GM19397 (cell line): ENCODE data around the gene SRCIN1.

Source experiments
- ATAC-seq: cut with Tn5 transposase; IDR thresholded peaks from one replicate; pipeline ENCODE4 v1.9.1; 2021; ENCODE audit warnings: mild to moderate bottlenecking, moderate library complexity; ENCODE audit not compliant: unreplicated experiment

SRCIN1 gene

DNA sequence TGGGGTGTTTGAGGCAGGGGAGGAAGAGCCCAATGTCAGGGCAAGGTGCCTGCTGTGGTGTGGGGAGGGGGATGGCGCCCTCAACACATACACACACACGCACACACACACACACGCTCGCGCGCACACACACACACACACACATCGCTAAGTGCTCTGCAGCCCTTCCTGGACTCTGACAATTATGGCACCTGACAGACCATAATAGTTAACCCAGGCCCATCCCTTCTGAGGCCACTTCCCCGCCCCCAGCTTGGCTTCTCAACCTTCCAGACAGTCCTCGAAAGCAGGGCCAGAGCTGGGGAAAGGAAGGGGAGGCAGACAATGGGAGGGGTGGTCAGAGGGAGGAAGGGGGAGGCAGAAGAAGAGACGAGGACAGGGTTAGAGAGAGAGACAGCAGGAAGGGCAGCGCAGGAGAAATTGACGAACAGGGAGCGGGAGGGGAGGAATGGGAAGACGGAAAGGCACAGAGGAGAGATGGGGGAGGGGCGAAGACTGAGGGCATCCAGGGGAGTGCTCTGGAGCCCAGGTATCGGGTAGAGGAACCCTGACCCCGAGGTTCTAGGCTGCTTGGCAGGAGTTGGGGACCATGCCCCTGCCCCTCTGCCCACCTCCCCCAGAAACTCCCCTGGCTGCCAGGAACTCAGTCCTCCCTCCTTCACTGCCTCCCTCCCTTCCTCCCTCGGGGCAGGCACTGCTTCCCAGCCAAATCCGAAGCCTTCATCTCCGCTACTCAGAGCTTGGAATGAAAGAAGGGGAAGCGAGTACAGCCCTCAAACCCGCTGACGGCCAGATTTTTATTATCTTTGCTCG lies 4.0 kb downstream of the SRCIN1 start:
- no peak for ATAC-seq

DNA sequence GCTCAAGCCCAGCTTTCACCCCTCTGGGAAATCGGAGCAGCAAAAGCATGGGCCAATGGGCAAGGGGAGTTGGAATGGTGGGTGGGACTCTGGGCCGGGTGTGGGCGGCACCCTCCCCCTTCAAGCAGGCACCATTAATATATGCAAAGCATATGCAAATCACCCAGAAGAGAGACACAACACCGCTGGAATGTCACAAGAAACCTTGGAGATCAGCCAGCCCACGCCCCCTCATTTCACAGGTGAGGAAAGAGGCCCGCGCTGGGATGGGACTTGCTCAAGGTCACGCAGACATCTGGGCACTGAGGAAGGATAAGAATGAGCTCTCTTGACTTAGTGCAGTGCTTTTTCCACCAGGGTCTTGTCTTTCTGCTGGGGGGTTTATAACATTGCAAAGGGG lies 4.8 kb downstream of the SRCIN1 start:
- no peak for ATAC-seq

DNA sequence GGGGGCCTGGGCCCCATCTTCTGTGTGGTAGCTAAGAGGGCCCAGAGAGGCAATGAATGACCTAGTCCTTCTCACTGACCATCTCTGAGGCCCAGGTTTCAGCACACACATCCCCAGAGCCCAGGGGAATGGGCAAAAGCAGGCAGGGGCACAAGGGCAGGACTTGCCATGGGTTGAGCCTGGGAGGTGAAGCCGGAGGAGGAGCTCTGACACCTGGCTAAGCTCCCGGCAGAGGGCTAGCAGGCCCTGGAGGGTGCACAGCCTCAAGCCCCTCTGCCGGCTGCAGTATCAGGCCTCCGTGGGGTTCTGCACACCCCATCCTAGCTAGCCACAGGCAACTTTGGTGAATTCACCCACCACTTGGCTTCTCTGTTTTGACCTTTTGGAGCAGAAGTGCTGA lies 5.3 kb downstream of the SRCIN1 start:
- no peak for ATAC-seq

DNA sequence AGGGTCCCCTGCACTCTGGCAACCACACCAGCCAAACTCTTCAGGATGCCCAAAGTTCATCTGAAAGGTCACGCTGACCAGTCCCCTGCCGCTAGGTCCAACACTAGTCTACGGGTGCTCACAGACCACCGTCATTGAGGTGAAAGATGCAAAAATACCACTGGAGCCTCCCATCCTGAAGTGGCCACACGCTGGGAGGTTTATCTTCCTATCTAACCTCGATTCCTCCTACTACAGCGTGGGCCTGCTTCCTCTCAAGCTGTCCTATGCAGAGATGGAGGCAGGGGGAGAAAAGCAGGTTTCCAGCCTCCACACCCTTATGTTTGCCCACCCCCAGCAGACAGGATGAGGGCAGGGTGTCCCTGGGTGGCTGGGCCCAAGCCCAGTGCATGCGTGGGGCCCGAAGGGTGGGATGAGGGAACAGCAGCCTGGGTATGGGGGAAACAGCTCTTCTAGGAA lies 6.3 kb downstream of the SRCIN1 start:
- ATAC-seq: no peak

DNA sequence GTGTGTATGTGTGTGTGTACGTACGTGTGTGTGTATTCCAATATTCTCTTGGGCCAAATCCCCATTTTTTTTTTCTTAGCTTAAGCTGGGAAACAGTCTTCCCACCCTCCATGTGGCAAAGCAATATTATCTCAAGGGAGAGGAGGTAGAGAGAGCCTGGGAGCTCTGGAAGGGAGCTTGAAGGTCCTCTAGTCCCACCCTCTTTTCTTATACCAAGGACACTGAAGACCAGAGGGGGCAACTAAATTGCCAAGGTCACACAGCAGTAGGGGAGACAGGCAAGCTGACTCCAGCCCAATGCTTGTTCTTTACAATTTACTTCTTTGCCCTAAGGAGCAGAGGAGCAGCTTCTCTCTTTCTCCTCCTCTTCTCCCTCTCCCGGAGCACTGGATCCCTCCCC lies 6.8 kb downstream of the SRCIN1 start:
- no peak for ATAC-seq

DNA sequence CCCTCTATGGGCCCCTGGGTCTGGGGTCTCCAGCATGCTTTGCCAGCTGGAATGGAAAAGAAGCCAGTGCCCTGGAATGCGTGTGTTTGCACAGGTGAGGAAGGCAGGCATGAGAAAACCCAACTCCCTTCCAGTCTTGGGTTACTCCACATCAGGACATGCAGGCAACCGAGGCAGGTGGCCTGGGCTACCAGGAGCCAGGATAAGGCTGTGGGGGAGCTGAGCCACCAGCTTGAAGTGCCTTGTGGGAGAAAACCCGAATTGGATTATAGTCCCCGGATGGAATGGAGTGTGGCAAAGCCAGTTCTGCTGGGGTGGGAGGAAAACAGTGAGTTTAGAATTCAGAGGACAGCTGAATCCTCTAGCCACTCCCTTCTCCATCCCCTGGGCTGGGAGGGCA lies 7.2 kb downstream of the SRCIN1 start:
- no peak for ATAC-seq

DNA sequence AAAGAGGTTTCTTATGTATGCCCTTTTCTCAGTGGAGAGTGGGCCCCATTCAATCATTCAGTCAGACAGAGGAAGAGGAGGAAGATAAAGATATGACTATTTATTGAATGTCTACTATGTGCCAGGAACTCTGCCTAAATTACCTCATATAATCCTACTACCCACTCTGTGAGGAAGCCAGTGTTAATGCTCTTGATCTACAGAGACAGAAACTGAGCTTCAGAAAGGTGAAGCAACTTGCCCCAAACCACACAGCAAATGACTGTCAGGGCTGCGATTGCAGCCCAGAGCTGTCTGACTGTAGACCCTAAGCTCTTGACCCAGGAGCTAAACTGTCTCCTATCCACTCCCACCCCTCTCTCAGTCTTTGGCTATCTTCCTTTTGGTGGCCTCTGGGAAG lies 8.4 kb downstream of the SRCIN1 start:
- no peak for ATAC-seq

DNA sequence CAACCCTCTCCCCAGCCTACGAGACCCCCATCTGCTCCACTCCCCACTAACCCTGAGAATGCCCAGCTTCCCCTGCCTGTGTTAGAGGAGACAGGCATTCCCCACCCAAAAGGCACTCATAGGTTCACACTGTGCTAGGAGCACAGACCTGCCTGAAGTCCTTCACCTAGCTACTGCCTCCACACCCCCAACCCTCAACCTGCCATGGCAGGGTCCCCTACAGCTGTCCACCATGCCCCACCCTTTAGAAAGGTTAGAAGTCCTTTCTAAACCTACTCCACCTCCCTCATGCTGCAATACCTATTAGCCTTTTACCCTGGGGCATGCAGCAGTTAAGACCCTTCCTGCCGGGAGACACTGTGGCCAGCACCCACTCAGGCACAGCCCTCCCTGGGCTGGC lies 9.1 kb downstream of the SRCIN1 start:
- no peak for ATAC-seq

DNA sequence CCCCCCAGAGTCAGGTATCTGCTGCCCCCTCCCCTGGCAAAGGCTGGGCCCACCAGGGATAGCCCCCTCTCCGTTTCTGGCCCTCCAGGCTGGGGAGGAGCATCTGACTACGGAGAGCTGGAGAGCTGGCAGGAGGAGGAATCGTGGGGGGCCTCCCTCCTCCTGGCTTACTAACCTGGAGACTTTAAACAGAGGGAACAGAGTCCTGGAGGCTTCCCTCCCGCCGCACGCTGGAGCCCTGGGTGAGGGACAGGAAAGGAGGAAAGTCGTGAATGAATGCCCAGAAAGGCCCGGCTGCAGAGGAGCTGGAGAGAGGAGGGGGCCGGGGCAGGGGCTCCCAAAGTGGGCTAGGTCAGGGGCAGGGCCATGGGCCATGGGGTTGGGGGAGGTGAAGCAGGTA lies 9.9 kb downstream of the SRCIN1 start:
- no peak for ATAC-seq

DNA sequence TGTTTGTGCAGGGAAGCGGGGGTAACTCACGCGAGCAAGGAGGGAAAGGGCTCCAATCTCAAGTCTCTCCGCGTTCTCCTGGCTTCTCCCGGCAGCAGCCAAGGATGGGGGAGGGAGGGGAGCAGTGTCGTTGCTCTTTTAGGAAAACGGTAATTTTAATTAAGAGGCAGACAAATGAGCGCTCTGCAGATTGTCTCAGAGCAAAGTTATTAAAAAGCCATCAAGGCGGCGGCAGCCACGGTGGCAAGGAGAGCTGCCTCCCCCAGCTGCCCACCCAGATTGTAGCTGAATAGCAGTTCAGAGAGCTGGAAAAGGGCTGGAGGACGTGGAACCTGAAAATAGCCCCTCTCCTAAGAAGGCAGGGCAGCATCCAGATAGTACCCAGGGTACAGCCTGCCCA lies 11.6 kb downstream of the SRCIN1 start:
- no peak for ATAC-seq

DNA sequence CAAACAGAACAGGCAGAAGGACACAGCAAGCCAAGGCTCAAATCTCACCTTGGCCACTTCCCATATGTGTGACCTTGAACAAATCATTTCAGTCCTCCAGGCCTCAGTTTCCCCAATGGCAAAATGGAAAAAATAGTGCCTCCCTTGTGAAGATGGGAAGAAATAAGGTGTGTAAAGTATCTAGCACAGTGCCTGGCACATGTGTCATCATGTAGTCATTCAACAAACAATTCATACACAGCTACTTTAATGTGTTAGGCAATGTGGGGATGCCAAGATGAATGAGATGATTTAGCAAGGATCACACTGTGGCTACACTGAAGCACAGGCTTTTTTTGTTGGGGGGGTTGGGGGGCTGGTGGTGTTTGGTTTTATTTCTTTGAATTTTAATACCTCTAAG lies 13.3 kb downstream of the SRCIN1 start:
- ATAC-seq: no peak

DNA sequence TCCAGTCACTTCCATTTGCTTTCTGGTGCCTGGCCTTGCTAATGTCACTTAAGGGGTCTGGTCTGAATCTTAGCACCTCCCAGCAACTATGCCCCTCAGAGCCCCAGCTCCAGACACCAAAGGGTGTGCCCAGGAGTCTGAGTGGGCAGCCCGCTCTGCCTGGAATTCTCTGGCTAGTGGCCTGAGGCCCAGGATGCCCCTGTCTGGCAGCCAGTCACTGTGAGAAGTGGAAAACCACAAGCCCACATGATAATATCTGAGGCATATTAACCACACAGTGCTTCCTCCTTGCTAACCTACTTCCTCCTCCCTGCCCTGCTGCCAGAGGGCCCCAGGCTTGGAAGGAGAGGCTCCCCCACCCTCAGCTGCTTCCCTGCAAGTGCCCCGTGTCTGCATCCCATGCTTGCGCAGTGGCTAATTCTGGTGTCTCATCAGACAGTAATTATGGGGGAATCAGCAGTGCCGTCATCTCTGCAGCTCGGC lies 14.0 kb downstream of the SRCIN1 start:
- no peak for ATAC-seq

DNA sequence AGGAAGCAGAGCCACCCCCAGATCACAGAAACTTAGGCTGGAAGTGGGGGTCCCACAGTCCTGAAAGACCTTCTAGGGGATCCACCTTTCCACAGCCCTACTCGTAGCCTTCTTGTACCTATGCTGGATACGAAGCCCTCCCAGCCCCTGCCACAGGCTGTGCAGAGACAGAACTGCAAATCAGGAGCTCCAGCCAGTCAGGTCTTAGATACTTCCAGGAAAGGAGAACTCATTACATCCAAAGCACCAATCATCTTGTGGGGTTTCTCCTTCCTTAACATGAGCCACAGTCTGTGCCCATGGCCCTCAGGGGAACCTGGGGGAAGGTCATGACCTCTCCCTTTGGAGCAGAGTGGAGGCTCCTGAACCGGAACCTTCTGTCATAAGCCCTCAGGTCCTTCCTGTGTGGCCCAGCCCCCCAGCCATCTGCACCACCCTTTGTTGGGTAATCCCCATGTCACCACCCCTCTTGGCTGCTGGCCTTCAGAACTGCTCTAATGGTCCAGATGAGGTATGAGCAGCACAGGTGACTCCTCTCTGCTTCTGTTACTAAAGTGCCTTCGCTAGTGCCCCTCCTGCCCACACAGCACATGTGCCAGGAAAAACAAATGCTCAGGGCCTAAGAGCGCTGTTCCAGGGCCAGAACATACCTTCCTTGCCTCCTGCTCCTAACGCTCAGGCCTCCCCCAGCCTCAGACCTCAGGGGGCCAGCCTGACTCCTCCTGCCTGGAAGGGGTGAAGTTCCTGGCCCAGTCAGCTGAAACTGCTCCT lies 14.6 kb downstream of the SRCIN1 start:
- no peak for ATAC-seq

DNA sequence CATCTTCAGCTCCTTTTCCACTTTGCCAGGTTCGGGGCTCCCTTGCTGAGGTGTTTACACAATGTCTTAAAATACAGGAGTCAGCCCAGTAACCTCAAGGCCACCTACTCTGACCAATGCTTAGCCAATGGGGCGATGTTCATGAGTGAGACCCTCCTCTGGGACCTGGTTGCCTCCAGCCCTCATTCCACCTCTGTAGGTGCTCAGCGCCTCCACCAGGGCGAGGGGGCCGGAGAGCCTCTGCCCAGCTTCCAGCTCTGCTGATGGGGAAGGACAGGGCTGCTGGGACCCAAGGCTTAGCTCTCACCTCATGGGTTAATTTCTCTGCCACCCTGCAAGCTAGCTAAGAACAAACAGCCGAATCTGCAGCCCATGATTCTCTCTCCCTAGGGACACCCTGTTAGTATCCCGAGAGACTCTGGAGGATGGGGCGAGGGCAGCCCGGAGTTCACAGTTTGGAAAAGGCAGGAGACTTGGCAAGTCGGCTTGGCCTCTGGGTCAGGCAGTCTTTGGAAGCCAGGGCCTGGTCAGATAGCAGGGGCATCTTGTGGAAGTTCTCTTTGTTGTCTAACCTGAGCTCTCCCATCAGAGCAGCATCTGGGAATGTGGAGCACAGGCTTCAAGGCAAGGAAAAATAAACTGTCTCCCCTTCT lies 16.2 kb downstream of the SRCIN1 start:
- ATAC-seq: no peak

DNA sequence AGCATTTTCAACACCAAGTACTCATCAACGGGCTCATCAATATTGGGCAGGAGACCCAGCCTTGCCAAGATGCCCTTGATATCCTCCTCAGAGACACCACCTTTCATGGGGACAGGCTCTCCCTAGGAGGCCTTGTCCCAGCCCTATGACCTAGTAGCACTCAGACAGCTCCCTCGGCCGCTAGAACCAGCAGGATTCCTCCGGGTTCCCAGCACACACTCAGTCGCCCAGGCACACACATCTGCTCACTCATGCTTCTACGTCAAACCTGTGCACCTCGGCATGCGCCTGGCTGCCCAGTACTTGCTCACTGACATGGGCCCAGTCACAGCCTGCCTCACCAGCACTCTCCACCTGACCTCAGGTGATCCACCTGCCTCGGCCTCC lies 17.0 kb downstream of the SRCIN1 start:
- no peak for ATAC-seq

DNA sequence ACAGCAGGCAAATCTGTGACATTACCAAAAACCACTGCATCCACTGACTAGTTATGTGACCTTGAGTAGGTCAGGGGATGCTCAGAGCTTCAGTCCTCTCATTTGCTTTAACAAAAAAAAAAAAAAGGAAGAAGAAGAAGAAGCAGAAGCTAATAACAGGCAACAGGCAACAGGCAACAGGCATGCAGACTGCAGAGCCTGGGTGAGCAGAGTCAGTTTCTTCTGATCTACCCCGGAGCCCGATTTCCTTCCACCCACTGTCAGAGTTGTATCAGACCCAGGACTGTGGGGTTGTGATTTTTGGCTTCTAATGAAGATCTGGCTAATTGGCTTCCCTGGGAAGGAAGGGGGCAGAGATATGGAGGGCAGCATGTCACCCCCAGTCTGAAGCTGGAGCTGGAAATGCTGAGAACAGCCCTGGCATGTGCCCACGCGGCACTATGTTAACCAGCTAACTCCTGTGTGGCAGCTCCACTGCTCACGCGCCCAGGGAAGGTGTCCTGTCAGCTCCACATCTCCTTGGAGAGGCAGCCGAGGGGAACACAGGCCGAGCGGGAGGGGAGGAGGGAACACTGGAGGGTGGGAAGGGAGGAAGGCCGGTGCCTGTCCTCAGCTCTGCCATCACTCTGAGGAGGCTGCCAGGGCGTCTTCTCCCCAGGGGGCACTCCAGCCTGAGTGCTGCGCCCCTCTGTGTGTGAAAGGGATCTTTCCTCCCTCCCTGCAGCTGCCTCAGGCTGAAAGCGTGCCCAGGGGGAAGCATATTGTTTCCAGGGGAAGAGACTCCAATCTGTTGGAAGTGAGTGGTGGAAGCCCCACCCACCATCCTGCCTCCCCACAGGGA lies 17.6 kb downstream of the SRCIN1 start:
- ATAC-seq: no peak

DNA sequence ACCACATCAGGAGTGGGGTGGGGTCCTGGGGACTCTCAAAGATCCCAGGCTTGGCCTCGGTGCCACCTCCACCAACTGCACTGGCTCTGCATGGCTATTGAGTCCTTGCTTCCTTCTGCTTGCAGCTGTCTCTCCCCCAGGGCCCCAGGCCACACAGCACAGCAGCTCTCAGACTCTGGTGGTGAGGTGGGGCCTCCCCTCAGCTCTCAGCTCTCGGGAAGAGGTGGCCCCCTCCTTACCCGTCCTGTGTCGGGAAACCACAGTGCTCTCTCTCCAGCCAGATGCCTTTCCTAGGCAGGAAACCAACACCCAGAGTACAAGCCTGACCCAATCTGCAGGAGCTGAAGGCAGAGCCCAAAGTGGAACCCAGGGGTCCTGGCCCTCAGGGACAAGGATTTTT lies 18.5 kb downstream of the SRCIN1 start:
- no peak for ATAC-seq

DNA sequence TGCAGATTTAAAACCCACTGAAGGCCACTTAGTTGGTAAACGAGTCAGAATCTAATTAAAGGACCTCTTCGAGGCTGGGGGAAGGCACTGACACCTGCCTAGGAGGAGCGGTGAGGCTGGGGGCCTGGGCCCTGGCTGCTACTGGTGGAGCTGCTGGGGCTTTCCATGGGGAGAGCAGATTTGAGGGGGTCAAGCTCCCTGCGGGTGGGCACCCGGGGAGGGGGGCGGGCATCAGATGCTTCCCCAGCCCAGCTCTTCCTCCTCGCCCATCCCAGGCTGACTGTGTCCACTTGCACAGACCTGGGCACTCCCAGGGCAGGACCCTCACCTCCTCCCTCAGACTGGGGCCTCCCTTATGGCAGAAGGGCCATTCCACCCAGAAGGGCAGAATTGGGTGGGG lies 19.0 kb downstream of the SRCIN1 start:
- no peak for ATAC-seq

DNA sequence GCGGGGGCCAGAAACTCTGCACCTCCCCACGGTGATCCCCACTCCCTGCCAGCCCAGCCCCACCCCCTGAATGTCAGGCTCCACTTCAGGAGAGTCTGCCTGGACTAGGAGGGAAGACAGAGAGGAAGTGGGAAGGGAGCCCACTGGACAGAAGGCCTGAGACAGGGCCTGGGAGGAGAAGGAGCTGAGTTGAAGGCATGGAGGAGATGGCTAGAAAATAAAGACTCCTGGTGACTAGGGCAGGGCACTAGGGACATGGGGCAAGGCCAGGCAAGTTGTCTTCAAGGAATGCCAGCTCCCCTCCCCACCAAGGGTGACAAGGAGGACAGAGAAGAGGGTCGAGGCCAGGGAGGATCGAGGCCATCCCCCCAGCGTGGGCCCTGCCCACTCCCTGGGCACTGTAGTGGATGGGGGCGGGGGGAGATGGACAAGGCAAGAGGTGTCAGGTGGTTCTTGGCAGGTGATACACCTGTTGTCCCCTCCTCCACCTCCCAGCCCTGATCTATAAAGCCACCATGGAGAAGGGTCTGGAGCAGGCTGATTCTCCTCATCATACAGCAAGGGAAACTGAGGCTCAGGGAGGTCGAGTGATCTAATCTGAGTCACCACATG lies 19.7 kb downstream of the SRCIN1 start:
- no peak for ATAC-seq
